H1 (cell line): ENCODE data around the gene MAGI1.

Experiments used
- ATF2 ChIP-seq: IDR thresholded peaks from 2 replicates; pipeline ENCODE4 v1.6.1; 2012; ENCODE audit warnings: low read length, inconsistent platforms
- BRCA1 ChIP-seq: IDR thresholded peaks from 2 replicates; pipeline ENCODE4 v1.6.1; 2012; ENCODE audit warnings: low read depth, low read length, improper control_type of control experiment
- CTCF ChIP-seq, 3 experiments: IDR thresholded peaks; 1 replicate in 2 of 3; 2 replicates in 1 of 3; pipeline versions ENCODE4 v1.5.1 to v1.6.1; 2011; ENCODE audit warnings: low read length in 3 of 3, mild to moderate bottlenecking in 3 of 3, inconsistent platforms in 2 of 3, low read depth in 1 of 3, moderate library complexity in 1 of 3; ENCODE audit not compliant: insufficient read depth in 1 of 3; ENCODE audit errors: control extremely low read depth in 1 of 3
- MAFK ChIP-seq: IDR thresholded peaks from 2 replicates; pipeline ENCODE4 v1.6.1; 2012; ENCODE audit warnings: low read depth, mild to moderate bottlenecking, improper control_type of control experiment, low read length
- POLR2A ChIP-seq, 2 experiments: IDR thresholded peaks; 1 replicate in 1 of 2; 2 replicates in 1 of 2; pipeline ENCODE4 v1.6.1; 2011; ENCODE audit warnings: low read depth in 2 of 2, low read length in 2 of 2, mild to moderate bottlenecking in 2 of 2; ENCODE audit errors: control extremely low read depth in 1 of 2
- ZNF274 ChIP-seq: IDR thresholded peaks from 2 replicates; pipeline ENCODE4 v1.7.0; 2012; ENCODE audit warnings: low read length, borderline replicate concordance; ENCODE audit errors: extremely low read depth

DNA sequence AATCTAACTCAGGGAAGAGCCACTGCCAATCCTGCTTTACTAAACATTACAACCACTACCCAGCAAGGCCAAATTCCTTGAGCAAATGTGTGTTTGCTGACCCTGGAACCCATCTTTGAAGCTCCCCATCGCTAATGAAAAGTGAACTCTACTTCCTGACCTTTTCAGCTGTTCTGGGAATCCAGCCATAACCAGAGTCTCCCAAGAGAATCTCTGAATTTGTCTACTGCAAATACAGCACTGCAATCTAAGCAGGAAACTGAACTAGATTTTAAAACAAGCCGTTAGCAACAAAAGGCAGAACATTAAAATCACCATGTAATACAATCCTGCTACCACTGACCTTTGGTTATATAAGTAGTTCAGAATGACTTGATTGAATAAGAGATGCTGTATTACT, 309.2 kb downstream of the MAGI1 start:
- no peak for TF ChIP-seq MAFK
- no peak for TF ChIP-seq CTCF (IDR thresholded peaks at IDR 0.05; ENCODE audit: control extremely low read depth in 1 of 3, insufficient read depth in 1 of 3, low read depth in 1 of 3, low read length in 3 of 3)
- TF ChIP-seq POLR2A (IDR thresholded peaks at IDR 0.05; ENCODE audit: control extremely low read depth in 1 of 2, low read depth in 2 of 2, low read length in 2 of 2) = no peak
- no peak for TF ChIP-seq BRCA1
- TF ChIP-seq ATF2 = no peak
- no peak for TF ChIP-seq ZNF274
